ENCODE measurements around the gene ORM1. TPM values are rescaled to one million over a fixed set of nuclear protein-coding genes. Genes with fewer than 3 reads are reported as not detected.

ORM1 gene
- total RNA-seq, 1 donor from 2014 or later = not detected

GRCh38 chr9:114307899-114308267, 15.0 kb upstream of the ORM1 start:
- FAIRE-seq = no peak
- Histone ChIP-seq H3K4me3 (ENCODE audit: low read depth, low read length) (no peak overlapping the region), H3K36me3 (ENCODE audit: control insufficient read depth, insufficient read depth, low read length) (peaks cover 14% of the 10 kb centered on the region), H3K27me3 (ENCODE audit: control insufficient read depth, insufficient read depth, low read length) (no peaks in the 10 kb centered on the region)
- DNase-seq (ENCODE audit: low read depth) = no peak
- no peak for TF ChIP-seq CTCF (IDR thresholded peaks at IDR 0.05; ENCODE audit: insufficient read depth, low read length, severe bottlenecking)

GRCh38 chr9:114308361-114308950, 14.4 kb upstream of the ORM1 start:
- H3K36me3 ChIP-seq (ENCODE audit: control insufficient read depth, insufficient read depth, low read length) = peaks cover 14% of the 10 kb centered on the region
- H3K4me3 ChIP-seq (ENCODE audit: low read depth, low read length) = no peak overlapping the region
- no peak for TF ChIP-seq CTCF (IDR thresholded peaks at IDR 0.05; ENCODE audit: insufficient read depth, low read length, severe bottlenecking)
- no peak for FAIRE-seq
- DNase-seq (ENCODE audit: low read depth) = no peak
- H3K27me3 ChIP-seq (ENCODE audit: control insufficient read depth, insufficient read depth, low read length) = no peaks in the 10 kb centered on the region

- DNase-seq (ENCODE audit: low read depth) (no peak), FAIRE-seq (no peak)
- Histone ChIP-seq H3K36me3 (ENCODE audit: control insufficient read depth, insufficient read depth, low read length) (peaks cover 14% of the 10 kb centered on the region), H3K27me3 (ENCODE audit: control insufficient read depth, insufficient read depth, low read length) (no peaks in the 10 kb centered on the region), H3K4me3 (ENCODE audit: low read depth, low read length) (no peak overlapping the region)
- no peak for TF ChIP-seq CTCF (IDR thresholded peaks at IDR 0.05; ENCODE audit: insufficient read depth, low read length, severe bottlenecking)
These were observed 13.8 kb upstream of the ORM1 start for GRCh38 chr9:114309096-114309495.

- FAIRE-seq (peak; percentile 43), DNase-seq (ENCODE audit: low read depth) (no peak)
- H3K27me3 ChIP-seq (ENCODE audit: control insufficient read depth, insufficient read depth, low read length) = no peaks in the 10 kb centered on the region
- no peak for TF ChIP-seq CTCF (IDR thresholded peaks at IDR 0.05; ENCODE audit: insufficient read depth, low read length, severe bottlenecking)
- no peak overlapping the region for H3K4me3 ChIP-seq (ENCODE audit: low read depth, low read length)
- H3K36me3 ChIP-seq (ENCODE audit: control insufficient read depth, insufficient read depth, low read length) = peaks cover 14% of the 10 kb centered on the region
These were observed 12.1 kb upstream of the ORM1 start for GRCh38 chr9:114310471-114311450.

GRCh38 chr9:114311571-114312512, 11.1 kb upstream of the ORM1 start:
- FAIRE-seq (no peak), DNase-seq (ENCODE audit: low read depth) (no peak)
- no peak overlapping the region for H3K4me3 ChIP-seq (ENCODE audit: low read depth, low read length)
- H3K27me3 ChIP-seq (ENCODE audit: control insufficient read depth, insufficient read depth, low read length) = no peaks in the 10 kb centered on the region
- no peak for TF ChIP-seq CTCF (IDR thresholded peaks at IDR 0.05; ENCODE audit: insufficient read depth, low read length, severe bottlenecking)
- H3K36me3 ChIP-seq (ENCODE audit: control insufficient read depth, insufficient read depth, low read length) = peaks cover 14% of the 10 kb centered on the region

All from bronchial epithelial cell (primary cell).